Loucy (cell line): ENCODE results near the gene PRB4.
"Not testable (repeated sequence)": the region's sequence is repeated elsewhere in the genome, so short reads cannot be mapped to it uniquely, and the experiment has no call there.

Experiments used
- H2AFZ ChIP-seq: fragments of 200-600 bp; sonication (generic); 2 replicates; pipeline ENCODE4 v1.6.0; 2016; ENCODE audit warnings: antibody characterized with exemption, mild to moderate bottlenecking, low read length, moderate library complexity
- H3F3A ChIP-seq: fragments of 200-600 bp; 2 replicates; pipeline ENCODE4 v1.6.0; 2016; ENCODE audit warnings: antibody characterized with exemption, low read depth, mild to moderate bottlenecking
- H3K27me3 ChIP-seq: fragments of 200-600 bp; sonication (generic); 2 replicates; pipeline ENCODE4 v1.6.1; 2014; ENCODE audit warnings: low read length, mild to moderate bottlenecking; ENCODE audit not compliant: insufficient read depth, poor library complexity, severe bottlenecking
- H3K36me3 ChIP-seq: fragments of 200-600 bp; sonication (generic); 2 replicates; pipeline ENCODE4 v1.6.1; 2016; ENCODE audit warnings: low read length; ENCODE audit not compliant: insufficient read depth
- H3K4me1 ChIP-seq: fragments of 200-600 bp; sonication (generic); 2 replicates; pipeline ENCODE4 v1.5.1; 2014; ENCODE audit warnings: low read length, mild to moderate bottlenecking; ENCODE audit not compliant: insufficient read depth, poor library complexity, severe bottlenecking
- H3K4me2 ChIP-seq: fragments of 200-600 bp; sonication (generic); 2 replicates; pipeline ENCODE4 v1.6.0; 2014; ENCODE audit warnings: antibody characterized with exemption, low read length, low read depth, mild to moderate bottlenecking; ENCODE audit not compliant: poor library complexity, severe bottlenecking
- H3K4me3 ChIP-seq: fragments of 200-600 bp; sonication (generic); 2 replicates; pipeline ENCODE4 v1.5.1; 2014; ENCODE audit warnings: low read length, mild to moderate bottlenecking, mixed read lengths; ENCODE audit not compliant: poor library complexity, severe bottlenecking
- H3K79me2 ChIP-seq: fragments of 200-600 bp; sonication (generic); 2 replicates; pipeline ENCODE4 v1.6.1; 2014; ENCODE audit warnings: low read length; ENCODE audit not compliant: insufficient read depth
- H3K9ac ChIP-seq: fragments of 200-600 bp; sonication (generic); 2 replicates; pipeline ENCODE4 v1.6.0; 2014; ENCODE audit warnings: mild to moderate bottlenecking, low read depth, low read length, moderate library complexity; ENCODE audit not compliant: poor library complexity, severe bottlenecking
- H3K9me2 ChIP-seq: fragments of 200-600 bp; sonication (generic); replicated peaks from 2 replicates; pipeline ENCODE4 v1.6.1; 2016; ENCODE audit warnings: low read depth, low read length, mixed read lengths
- H3K9me3 ChIP-seq: fragments of 200-600 bp; sonication (generic); 2 replicates; pipeline ENCODE4 v1.6.1; 2014; ENCODE audit warnings: mild to moderate bottlenecking, antibody characterized with exemption, low read length, low read depth; ENCODE audit not compliant: insufficient read depth
- H4K20me1 ChIP-seq: fragments of 200-600 bp; sonication (generic); 2 replicates; pipeline ENCODE4 v1.6.0; 2014; ENCODE audit warnings: antibody characterized with exemption, low read length, mild to moderate bottlenecking; ENCODE audit not compliant: insufficient read depth, poor library complexity, severe bottlenecking
- CTCF ChIP-seq: fragments of 200-600 bp; sonication (generic); conservative IDR thresholded peaks from 2 replicates; pipeline ENCODE4 v1.5.1; 2014; ENCODE audit warnings: mild to moderate bottlenecking, antibody characterized with exemption, low read length
- EZH2phosphoT487 ChIP-seq: fragments of 200-600 bp; IDR thresholded peaks from 2 replicates; pipeline ENCODE4 v1.6.1; 2018; ENCODE audit warnings: antibody characterized with exemption, mild to moderate bottlenecking, moderate library complexity, borderline replicate concordance

The PRB4 gene

GRCh38 chr12:11310336-11310735 lies at the start of gene PRB4:
Gene PRB4, minus strand, starts transcription at chr12:11310436. Its CDS starts 38 bp downstream, at chr12:11310398.
- TF ChIP-seq EZH2phosphoT487 = no peak
- TF ChIP-seq CTCF = no peak
- no peaks in the 10 kb centered on the region for H3K27me3 ChIP-seq
- H3K79me2 ChIP-seq = no peaks in the 10 kb centered on the region
- no peak within 1 kb of the TSS for H3K4me3 ChIP-seq
- H3K4me2 ChIP-seq = no peak within 1 kb of the TSS
- no peaks in the 10 kb centered on the region for H3K9me3 ChIP-seq
- H3K4me1 ChIP-seq = no peaks in the 10 kb centered on the region
- H3K9me2 ChIP-seq = no peaks in the 10 kb centered on the region
- no peak within 1 kb of the TSS for H3K9ac ChIP-seq
- no peaks in the 10 kb centered on the region for H3K36me3 ChIP-seq
- H2AFZ ChIP-seq = no peak within 1 kb of the TSS
- H3F3A ChIP-seq = no peaks in the 10 kb centered on the region
- H4K20me1 ChIP-seq = no peaks in the 10 kb centered on the region

- H3K9ac ChIP-seq, H2AFZ ChIP-seq, H3K4me1 ChIP-seq, H3K4me2 ChIP-seq, H3K36me3 ChIP-seq, H3F3A ChIP-seq, H3K9me2 ChIP-seq, H3K4me3 ChIP-seq, H3K27me3 ChIP-seq, H3K9me3 ChIP-seq, H4K20me1 ChIP-seq, H3K79me2 ChIP-seq: not testable (repeated sequence)
Observed at GRCh38 chr12:11351736-11352135, 41.5 kb upstream of the PRB4 start.

GRCh38 chr12:11348439-11348838 lies 38.2 kb upstream of the PRB4 start:
- Histone ChIP-seq H3K27me3 (no peaks in the 10 kb centered on the region), H3K4me3 (no peak overlapping the region), H3K4me2 (no peak overlapping the region), H3K4me1 (no peaks in the 10 kb centered on the region), H3K9me2 (no peaks in the 10 kb centered on the region), H3K79me2 (no peaks in the 10 kb centered on the region), H3K9me3 (no peaks in the 10 kb centered on the region), H3F3A (no peaks in the 10 kb centered on the region), H4K20me1 (no peaks in the 10 kb centered on the region), H3K36me3 (no peaks in the 10 kb centered on the region), H3K9ac (no peak overlapping the region), H2AFZ (no peak overlapping the region)
- TF ChIP-seq EZH2phosphoT487 (no peak), CTCF (no peak)

- Histone ChIP-seq H4K20me1 (no peaks in the 10 kb centered on the region), H3K27me3 (no peaks in the 10 kb centered on the region), H3K9ac (no peak overlapping the region), H3K36me3 (no peaks in the 10 kb centered on the region), H3K79me2 (no peaks in the 10 kb centered on the region), H2AFZ (no peak overlapping the region), H3K4me3 (no peak overlapping the region), H3K9me2 (no peaks in the 10 kb centered on the region), H3K9me3 (no peaks in the 10 kb centered on the region), H3K4me2 (no peak overlapping the region), H3K4me1 (no peaks in the 10 kb centered on the region), H3F3A (no peaks in the 10 kb centered on the region)
- TF ChIP-seq EZH2phosphoT487 (no peak), CTCF (peak; percentile 40)
Observed at GRCh38 chr12:11347810-11348209, 37.6 kb upstream of the PRB4 start.
